NCI-H748 treated with DMSO at 0.1 percent for 48 hours (cell line): Measurements from ENCODE around the gene PPP1R3F.

ENCODE experiments used
- DNase-seq: peaks from one replicate; lab custom pipeline; 2025; lab: John Stamatoyannopoulos, UW

PPP1R3F gene

GRCh38 chrX:49269767-49270248 is at the start of gene PPP1R3F:
PPP1R3F (plus strand) TSS chrX:49269793; CDS start chrX:49269870, 77 bp downstream.
- no peak for DNase-seq

GRCh38 chrX:49220100-49220499 is 49.5 kb upstream of the PPP1R3F start:
- no peak for DNase-seq

- no peak for DNase-seq
Observed at GRCh38 chrX:49221868-49222267, 47.7 kb upstream of the PPP1R3F start.

- DNase-seq: no peak
Observed at GRCh38 chrX:49225858-49226257, 43.7 kb upstream of the PPP1R3F start.

- no peak for DNase-seq
Observed at GRCh38 chrX:49226946-49227345, 42.6 kb upstream of the PPP1R3F start.

- DNase-seq: no peak
Observed at GRCh38 chrX:49227726-49228125, 41.9 kb upstream of the PPP1R3F start.

GRCh38 chrX:49228185-49228584 is 41.4 kb upstream of the PPP1R3F start:
- DNase-seq: no peak

GRCh38 chrX:49230500-49231232 is 38.9 kb upstream of the PPP1R3F start:
- DNase-seq: no peak

GRCh38 chrX:49231333-49232000 is 38.1 kb upstream of the PPP1R3F start:
- DNase-seq: no peak

- no peak for DNase-seq
Observed at GRCh38 chrX:49232525-49232924, 37.1 kb upstream of the PPP1R3F start.

- DNase-seq: no peak
Observed at GRCh38 chrX:49233176-49233575, 36.4 kb upstream of the PPP1R3F start, which contains the start of gene CACNA1F. CACNA1F (minus strand) TSS chrX:49233340; CDS start chrX:49233309, 31 bp downstream.

- no peak for DNase-seq
Observed at GRCh38 chrX:49233887-49234555, 35.6 kb upstream of the PPP1R3F start.

GRCh38 chrX:49237060-49237459 is 32.5 kb upstream of the PPP1R3F start:
- no peak for DNase-seq

- DNase-seq: no peak
Observed at GRCh38 chrX:49238735-49239134, 30.9 kb upstream of the PPP1R3F start.

- DNase-seq: no peak
Observed at GRCh38 chrX:49242545-49243066, 27.0 kb upstream of the PPP1R3F start.

GRCh38 chrX:49243166-49243565 is 26.4 kb upstream of the PPP1R3F start:
- no peak for DNase-seq

- DNase-seq: no peak
Observed at GRCh38 chrX:49244207-49244606, 25.4 kb upstream of the PPP1R3F start.

GRCh38 chrX:49246541-49246940 is 23.1 kb upstream of the PPP1R3F start:
- no peak for DNase-seq

- DNase-seq: no peak
Observed at GRCh38 chrX:49247346-49247745, 22.2 kb upstream of the PPP1R3F start.

- no peak for DNase-seq
Observed at GRCh38 chrX:49247916-49248811, 21.4 kb upstream of the PPP1R3F start.

- no peak for DNase-seq
Observed at GRCh38 chrX:49249071-49249470, 20.5 kb upstream of the PPP1R3F start.
